Measurements from ENCODE around the gene NDUFA11.

DNA sequence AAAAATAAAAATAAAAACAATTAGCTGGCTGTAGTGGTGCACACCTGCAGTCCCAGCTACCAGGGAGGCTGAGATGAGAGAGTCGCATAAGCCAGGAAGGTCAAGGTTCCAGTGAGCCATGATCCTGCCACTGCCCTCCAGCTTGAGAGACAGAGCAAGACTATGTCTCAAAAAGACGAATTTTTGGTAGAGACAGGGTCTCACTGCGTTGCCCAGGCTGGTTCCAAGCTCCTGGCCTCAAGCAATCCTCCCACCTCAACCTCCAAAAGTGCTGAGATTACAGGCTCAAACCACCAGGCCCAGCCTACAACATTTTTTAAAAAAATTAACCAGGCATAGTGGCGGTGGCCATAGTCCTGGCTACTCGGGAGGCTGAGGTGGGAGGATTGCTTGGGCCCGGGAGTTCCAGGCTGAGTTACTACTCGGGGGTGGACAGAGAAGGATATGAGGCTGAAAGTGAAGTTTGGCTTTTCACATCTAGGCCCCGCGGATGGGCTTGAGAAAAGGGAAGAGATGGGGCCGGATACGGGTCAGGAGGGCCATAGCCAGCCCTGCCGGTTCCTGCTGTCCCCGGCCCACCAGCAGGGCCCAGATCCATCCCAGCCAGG, 10.2 kb downstream of the NDUFA11 start:
- TF ChIP-seq, protein P1, sequence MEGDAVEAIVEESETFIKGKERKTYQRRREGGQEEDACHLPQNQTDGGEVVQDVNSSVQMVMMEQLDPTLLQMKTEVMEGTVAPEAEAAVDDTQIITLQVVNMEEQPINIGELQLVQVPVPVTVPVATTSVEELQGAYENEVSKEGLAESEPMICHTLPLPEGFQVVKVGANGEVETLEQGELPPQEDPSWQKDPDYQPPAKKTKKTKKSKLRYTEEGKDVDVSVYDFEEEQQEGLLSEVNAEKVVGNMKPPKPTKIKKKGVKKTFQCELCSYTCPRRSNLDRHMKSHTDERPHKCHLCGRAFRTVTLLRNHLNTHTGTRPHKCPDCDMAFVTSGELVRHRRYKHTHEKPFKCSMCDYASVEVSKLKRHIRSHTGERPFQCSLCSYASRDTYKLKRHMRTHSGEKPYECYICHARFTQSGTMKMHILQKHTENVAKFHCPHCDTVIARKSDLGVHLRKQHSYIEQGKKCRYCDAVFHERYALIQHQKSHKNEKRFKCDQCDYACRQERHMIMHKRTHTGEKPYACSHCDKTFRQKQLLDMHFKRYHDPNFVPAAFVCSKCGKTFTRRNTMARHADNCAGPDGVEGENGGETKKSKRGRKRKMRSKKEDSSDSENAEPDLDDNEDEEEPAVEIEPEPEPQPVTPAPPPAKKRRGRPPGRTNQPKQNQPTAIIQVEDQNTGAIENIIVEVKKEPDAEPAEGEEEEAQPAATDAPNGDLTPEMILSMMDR (IDR thresholded peaks at IDR 0.05): no peak
- TF ChIP-seq POLR2A (IDR thresholded peaks at IDR 0.05) (no peak), POLR2AphosphoS5 (IDR thresholded peaks at IDR 0.05) (no peak)

Data from breast epithelium (tissue), 3 donors.